Heart right ventricle (tissue), 16 donors: Measurements from ENCODE around the gene SON. TPM values are rescaled to one million over a fixed set of nuclear protein-coding genes. Genes with fewer than 3 reads are reported as not detected.

Experiments used
- ATAC-seq, 8 donors: fragments of 200-7000 bp; cut with Tn5 transposase; one replicate each; pipeline ENCODE4 v1.9.1; 2020; ENCODE audit warnings: mild to moderate bottlenecking in 8 of 8, moderate library complexity in 8 of 8, moderate number of reproducible peaks in 1 of 8
- DNase-seq, 2 donors: peaks; one replicate each; pipeline ENCODE4 v3.0.0-alpha.2; 2020
- H3K27ac ChIP-seq, 10 donors: fragments of 200-600 bp; sonication (generic) in 2 of 10; one replicate each; pipeline versions ENCODE4 v1.5.0 to v1.8.0; 2020 to 2022; ENCODE audit warnings: mild to moderate bottlenecking in 3 of 10
- H3K27me3 ChIP-seq, 7 donors: fragments of 200-600 bp; one replicate each; pipeline ENCODE4 v1.8.0; 2021 to 2022; ENCODE audit warnings: mild to moderate bottlenecking in 2 of 7
- H3K36me3 ChIP-seq, 9 donors: fragments of 200-600 bp; sonication (generic) in 1 of 9; one replicate each; pipeline versions ENCODE4 v1.5.0 to v1.8.0; 2020 to 2022; ENCODE audit warnings: mild to moderate bottlenecking in 2 of 9
- H3K4me1 ChIP-seq, 9 donors: fragments of 200-600 bp; sonication (generic) in 1 of 9; one replicate each; pipeline versions ENCODE4 v1.5.0 to v1.8.0; 2020 to 2022; ENCODE audit warnings: mild to moderate bottlenecking in 4 of 9
- H3K4me3 ChIP-seq, 10 donors: fragments of 200-600 bp; sonication (generic) in 2 of 10; one replicate each; pipeline versions ENCODE4 v1.5.0 to v1.8.0; 2020 to 2022; ENCODE audit warnings: mild to moderate bottlenecking in 7 of 10, moderate library complexity in 2 of 10
- H3K9me3 ChIP-seq, 11 donors: fragments of 200-600 bp in 10 of 11; sonication (generic) in 2 of 11; one replicate each; pipeline versions ENCODE4 v1.5.0 to v1.8.0; 2013 to 2022; ENCODE audit warnings: mild to moderate bottlenecking in 2 of 11, control low read depth in 1 of 11, moderate library complexity in 1 of 11
- CTCF ChIP-seq, 9 donors: fragments of 200-600 bp; sonication (generic) in 2 of 9; IDR thresholded peaks; one replicate each; pipeline versions ENCODE4 v1.5.0 to v1.8.0; 2021 to 2022; ENCODE audit warnings: antibody characterized with exemption in 9 of 9, mild to moderate bottlenecking in 5 of 9, moderate library complexity in 1 of 9
- WGBS, 2 donors: extraction: QIAGEN DNeasy Blood & Tissue Kit; methylation state at CpG; one replicate each; pipeline ENCODE4 v1.1.7; 2013; ENCODE audit warnings: inconsistent platforms in 1 of 2; 5-methylcytosine and 5-hydroxymethylcytosine counted together
- intact Hi-C, 10 donors: fragments of 100-400 bp; cut with DNase I; formaldehyde crosslinking; loops; one replicate each; pipeline versions ENCODE4 v1.11.1 to v1.14.2; 2022
- polyA plus RNA-seq, 2 donors: library from polyadenylated mRNA; stranded (reverse); fragments of 200-250 nt; gene quantifications; one replicate each; pipeline ENCODE4 v1.2.3, GENCODE V29; 2013
- total RNA-seq, 10 donors: library from RNA; stranded (reverse); fragmentation: NEBNext Ultra II Directional in 3 of 10; extraction: Animal tissue kit (Norgen Biotek cat#: 25700) in 3 of 10; gene quantifications; one replicate each; pipeline versions ENCODE4 v1.2.1 to v1.2.4, GENCODE V29; 2021 to 2023
- donor health status: Arrhythmogenic right ventricular cardiomyopathy.
- donor health status: ischemic (EF 13 %, LVEDD 7.1; RV severe dilation, severe dysfunction).
- donor health status: healthy with polysubstance abuse.
- donor health status: DM: no; HTN: yes; CAD: no.
- donor health status: DM: no; HTN: no; CAD: no.
- donor health status: ischemic (EF 25% LVEDD 6.9; RV normal size, moderate dysfunction).
- donor health status: ischemic (EF 25% LVEDD 5.7; RV mildly dilated, moderate dysfunction).
- donor health status: healthy.
- donor health status: DM: yes; HTN: yes; CAD: no.
- donor health status: Ischemic cardiomyopathy.
- donor health status: ischemic (EF 35%, LVEDD 5.7; RV mildly dilated, moderate dysfunction).
- donor health status: nonischemic (EF 11% LVEDD 7.7; RV severe dilation, severe dysfunction).
- donor health status: DM: yes; HTN: yes; CAD: no.
- donor health status: PGD.
- donor health status: ischemic (EF 29% LVEDD 5.4; RV normal size, mild dysfunction).
- donor health status: nonischemic (EF 23%, LVEDD 6.1; RV moderate dilation, normal function).

Gene SON
- total and polyA plus RNA-seq, 12 donors, result 53.6 to 235 (median 156) TPM

- DNase-seq (no peak), ATAC-seq (peak in 1 of 8 donors; percentile 48)
- peaks cover 0 to 85% (median 38%) of the 10 kb centered on the region in 9 donors for H3K36me3 ChIP-seq
- no peak overlapping the region for H3K4me3 ChIP-seq
- intact Hi-C loops, result no loop called here
- WGBS, 2 donors, result 86 to 90% methylated on average over 7 of the region's 7 CpGs
- H3K27me3 ChIP-seq, result no peaks in the 10 kb centered on the region
- no peak for TF ChIP-seq CTCF (IDR thresholded peaks at IDR 0.05)
- no peaks in the 10 kb centered on the region for H3K9me3 ChIP-seq
- peaks cover 0 to 19% (median 0%) of the 10 kb centered on the region in 9 donors for H3K4me1 ChIP-seq
- peak overlapping the region in 3 of 10 donors; percentile 11 to 35 (median 20) for H3K27ac ChIP-seq
Measured at GRCh38 chr21:33578959-33579542, 36.2 kb downstream of the SON start.

- Histone ChIP-seq H3K36me3 (peaks cover 0 to 54% (median 0%) of the 10 kb centered on the region in 9 donors), H3K4me3 (no peak overlapping the region), H3K27me3 (no peaks in the 10 kb centered on the region), H3K9me3 (no peaks in the 10 kb centered on the region), H3K27ac (no peak overlapping the region), H3K4me1 (peaks cover 0 to 18% (median 14%) of the 10 kb centered on the region in 9 donors)
- ATAC-seq, result no peak
- TF ChIP-seq CTCF (IDR thresholded peaks at IDR 0.05), result no peak
- no peak for DNase-seq
- intact Hi-C loops, result no loop called here
- 51 to 63% methylated on average over 3 of the region's 3 CpGs for WGBS, 2 donors
Measured at GRCh38 chr21:33584455-33584854, 41.6 kb downstream of the SON start.

GRCh38 chr21:33586927-33587326, 44.1 kb downstream of the SON start:
- no peak for DNase-seq
- Histone ChIP-seq H3K4me3 (no peak overlapping the region), H3K36me3 (peaks cover 0 to 36% (median 0%) of the 10 kb centered on the region in 9 donors), H3K9me3 (no peaks in the 10 kb centered on the region), H3K27me3 (no peaks in the 10 kb centered on the region), H3K4me1 (peaks cover 0 to 22% (median 16%) of the 10 kb centered on the region in 9 donors), H3K27ac (no peak overlapping the region)
- no peak for TF ChIP-seq CTCF (IDR thresholded peaks at IDR 0.05)
- WGBS, 2 donors, result 80% methylated on average over 6 of the region's 6 CpGs
- intact Hi-C loops, result loop anchor here in 2 of 10 donors (5.0 kb wide), 1 partner anchor 45 kb away; the partner anchor contains the start of genes GART (in 2 of the 2) and SON (in 2 of the 2)
- ATAC-seq, result no peak

GRCh38 chr21:33587792-33588484, 45.1 kb downstream of the SON start:
- DNase-seq, result peak; percentile 26 to 30
- Histone ChIP-seq H3K9me3 (no peaks in the 10 kb centered on the region), H3K4me3 (peak overlapping the region; percentile 54 to 92 (median 76)), H3K27me3 (no peaks in the 10 kb centered on the region), H3K4me1 (peaks cover 0 to 22% (median 16%) of the 10 kb centered on the region in 9 donors), H3K27ac (peak overlapping the region in 9 of 10 donors; percentile 77 to 94 (median 90)), H3K36me3 (peaks cover 0 to 30% (median 0%) of the 10 kb centered on the region in 9 donors)
- 2% methylated on average over 51 to 57 of the region's 57 CpGs for WGBS, 2 donors
- intact Hi-C loops, result loop anchor here in 3 of 10 donors (1.0 to 5.0 kb wide), 2 partner anchors 45 to 46 kb away; partner anchors contain the start of genes SON (in 3 of the 3) and GART (in 2 of the 3)
- ATAC-seq, result peak; percentile 11 to 44 (median 26)
- TF ChIP-seq CTCF (IDR thresholded peaks at IDR 0.05), result no peak
